ENCODE results near the gene BABAM2.

BABAM2 gene

GRCh38 chr2:28135324-28135723 lies 244.8 kb downstream of the BABAM2 start:
- no peak for DNase-seq

- DNase-seq: no peak
Observed at GRCh38 chr2:28135799-28136198, 245.3 kb downstream of the BABAM2 start.

GRCh38 chr2:28136556-28136955 lies 246.0 kb downstream of the BABAM2 start:
- DNase-seq: no peak

- no peak for DNase-seq
Observed at GRCh38 chr2:28137221-28137620, 246.7 kb downstream of the BABAM2 start.

- no peak for DNase-seq
Observed at GRCh38 chr2:28142386-28142785, 251.9 kb downstream of the BABAM2 start.

GRCh38 chr2:28148000-28148399 lies 257.5 kb downstream of the BABAM2 start:
- no peak for DNase-seq

GRCh38 chr2:28148566-28148965 lies 258.0 kb downstream of the BABAM2 start:
- no peak for DNase-seq

- DNase-seq: no peak
Observed at GRCh38 chr2:28150236-28150915, 259.8 kb downstream of the BABAM2 start.

- DNase-seq: no peak
Observed at GRCh38 chr2:28150994-28151393, 260.5 kb downstream of the BABAM2 start.

- DNase-seq: no peak
Observed at GRCh38 chr2:28152585-28153280, 262.2 kb downstream of the BABAM2 start.

- no peak for DNase-seq
Observed at GRCh38 chr2:28153851-28154250, 263.3 kb downstream of the BABAM2 start.

- DNase-seq: no peak
Observed at GRCh38 chr2:28155086-28155485, 264.6 kb downstream of the BABAM2 start.

GRCh38 chr2:28155627-28156026 lies 265.1 kb downstream of the BABAM2 start:
- DNase-seq: no peak

GRCh38 chr2:28158791-28159190 lies 268.3 kb downstream of the BABAM2 start:
- no peak for DNase-seq

- DNase-seq: no peak
Observed at GRCh38 chr2:28160986-28161425, 270.5 kb downstream of the BABAM2 start.

- DNase-seq: no peak
Observed at GRCh38 chr2:28161466-28161865, 270.9 kb downstream of the BABAM2 start.

GRCh38 chr2:28162564-28162963 lies 272.0 kb downstream of the BABAM2 start:
- no peak for DNase-seq

- DNase-seq: no peak
Observed at GRCh38 chr2:28163028-28163427, 272.5 kb downstream of the BABAM2 start.

- no peak for DNase-seq
Observed at GRCh38 chr2:28163627-28164279, 273.2 kb downstream of the BABAM2 start.

GRCh38 chr2:28164280-28164801 lies 273.8 kb downstream of the BABAM2 start:
- no peak for DNase-seq

- DNase-seq: no peak
Observed at GRCh38 chr2:28165087-28165635, 274.6 kb downstream of the BABAM2 start.

GRCh38 chr2:28166956-28167355 lies 276.4 kb downstream of the BABAM2 start:
- no peak for DNase-seq

GRCh38 chr2:28168376-28168775 lies 277.8 kb downstream of the BABAM2 start:
- no peak for DNase-seq

GRCh38 chr2:28169492-28169891 lies 279.0 kb downstream of the BABAM2 start:
- DNase-seq: no peak
